Activated T-cell treated with anti-CD3 and anti-CD28 coated beads, Interleukin-2, amount 50 U/mL, for 1 hour (primary cell): ENCODE results near the gene EIF1.
A peak's percentile ranks its signal among the peaks of the same experiment; 100 is the strongest.
"Not testable (repeated sequence)": the region's sequence is repeated elsewhere in the genome, so short reads cannot be mapped to it uniquely, and the experiment has no call there.

ENCODE experiments used
- DNase-seq: peaks from one replicate; pipeline ENCODE4 v3.0.0-alpha.2; 2020

EIF1 gene

DNA sequence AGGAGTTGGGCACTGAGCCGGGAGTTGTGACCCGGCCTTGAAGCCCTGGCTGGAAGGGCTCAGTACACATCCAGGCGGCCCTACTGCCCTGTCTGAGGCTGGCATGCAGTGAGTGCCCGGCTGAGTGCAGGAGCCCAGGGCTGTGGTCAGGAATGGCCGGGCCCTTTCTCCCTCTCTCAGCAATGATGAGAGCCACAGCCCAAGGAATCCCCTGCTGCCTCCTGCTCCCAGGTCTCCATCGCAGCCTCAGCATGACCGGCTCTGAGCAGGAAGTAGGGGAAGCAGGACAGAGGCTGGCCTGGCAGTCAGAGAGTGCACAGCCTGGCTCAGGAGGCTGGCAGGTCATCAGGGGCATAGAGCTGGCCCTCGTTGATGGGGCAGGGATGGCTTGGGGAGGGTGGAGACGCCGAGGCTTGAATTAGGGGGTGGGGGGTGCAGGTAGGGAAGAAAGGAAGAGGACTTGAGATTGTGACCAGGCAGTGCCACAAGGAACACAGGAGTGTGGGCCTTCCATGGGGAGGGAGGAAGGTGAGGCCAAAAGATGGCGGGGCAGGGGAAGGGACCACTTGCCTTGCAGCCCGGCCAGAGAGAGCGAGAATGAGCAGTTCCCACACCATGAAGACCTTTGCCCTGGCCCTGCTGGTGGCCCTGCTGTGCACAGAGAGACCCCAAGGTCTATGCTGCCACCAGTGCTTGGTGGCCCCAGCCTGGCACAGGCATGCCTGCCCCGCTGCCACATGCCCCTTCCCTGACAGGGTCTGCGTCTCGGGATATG is 32.2 kb upstream of the EIF1 start:
- no peak for DNase-seq

DNA sequence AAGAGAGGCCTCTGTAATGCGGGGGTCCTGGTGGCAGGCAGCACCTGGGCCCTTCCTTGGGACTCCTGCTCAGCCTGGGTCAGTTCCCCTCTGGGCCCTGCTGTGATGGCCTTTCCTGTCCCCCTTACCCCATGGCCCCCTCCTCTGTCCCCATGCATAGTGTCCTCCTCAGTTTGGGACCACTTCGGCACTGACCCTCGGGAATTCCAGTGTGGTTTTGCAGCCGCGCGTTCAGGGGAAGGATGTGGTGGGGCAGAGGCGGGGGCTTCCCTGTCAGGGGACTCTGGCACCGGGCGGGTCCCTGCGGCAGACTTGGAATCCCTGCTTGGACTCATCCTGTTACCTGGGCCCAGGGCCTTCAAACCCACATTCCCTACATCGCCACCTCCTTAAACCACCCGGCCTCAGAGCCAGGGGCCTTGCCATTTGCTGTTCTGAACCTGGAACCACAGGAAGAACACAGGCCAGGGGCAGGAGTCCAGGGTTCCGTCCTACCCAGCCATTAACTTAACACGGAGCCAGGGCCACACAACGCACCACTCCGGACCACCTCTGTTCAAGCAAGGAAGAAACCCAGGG is 31.4 kb upstream of the EIF1 start:
- no peak for DNase-seq

DNA sequence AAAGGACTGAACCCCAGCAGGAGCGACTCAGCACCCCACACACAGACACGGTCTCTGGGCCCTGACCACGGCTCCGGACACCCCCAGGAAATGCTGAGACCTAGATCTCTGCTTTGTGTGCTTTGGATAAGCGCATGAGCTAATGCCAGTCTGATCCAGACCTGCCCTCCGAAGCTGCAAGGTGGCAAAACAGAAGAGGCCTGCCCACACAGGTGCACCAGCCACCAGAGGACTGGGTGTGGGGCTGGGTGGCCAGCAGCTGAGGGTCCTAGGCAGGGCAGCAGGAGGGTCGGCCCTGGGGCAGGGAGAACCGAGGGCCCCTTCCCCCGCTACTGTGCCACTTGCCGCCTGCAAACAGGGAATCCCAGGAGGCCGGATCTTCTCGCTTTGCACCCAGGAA is 30.7 kb upstream of the EIF1 start:
- DNase-seq, result no peak

DNA sequence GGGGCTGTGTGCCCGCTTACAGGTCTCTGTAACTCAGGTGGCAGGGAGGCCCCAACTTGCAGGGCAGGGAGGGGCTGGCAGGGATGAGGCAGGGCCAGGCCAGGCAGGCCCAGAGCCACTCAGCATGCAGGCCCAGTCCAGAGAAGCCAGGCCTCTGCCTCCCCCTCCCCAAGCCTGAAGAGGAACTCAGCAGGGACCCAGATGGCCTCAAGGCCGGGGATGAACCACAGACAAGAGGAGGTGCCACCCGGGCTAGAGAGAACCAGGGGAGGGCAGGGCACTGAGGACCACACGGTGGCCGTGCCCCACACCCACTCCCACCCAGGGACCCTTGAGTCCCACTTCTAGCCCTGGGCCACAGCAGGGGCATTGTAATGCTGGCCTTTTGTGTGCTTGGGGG is 29.8 kb upstream of the EIF1 start:
- DNase-seq, result no peak

DNA sequence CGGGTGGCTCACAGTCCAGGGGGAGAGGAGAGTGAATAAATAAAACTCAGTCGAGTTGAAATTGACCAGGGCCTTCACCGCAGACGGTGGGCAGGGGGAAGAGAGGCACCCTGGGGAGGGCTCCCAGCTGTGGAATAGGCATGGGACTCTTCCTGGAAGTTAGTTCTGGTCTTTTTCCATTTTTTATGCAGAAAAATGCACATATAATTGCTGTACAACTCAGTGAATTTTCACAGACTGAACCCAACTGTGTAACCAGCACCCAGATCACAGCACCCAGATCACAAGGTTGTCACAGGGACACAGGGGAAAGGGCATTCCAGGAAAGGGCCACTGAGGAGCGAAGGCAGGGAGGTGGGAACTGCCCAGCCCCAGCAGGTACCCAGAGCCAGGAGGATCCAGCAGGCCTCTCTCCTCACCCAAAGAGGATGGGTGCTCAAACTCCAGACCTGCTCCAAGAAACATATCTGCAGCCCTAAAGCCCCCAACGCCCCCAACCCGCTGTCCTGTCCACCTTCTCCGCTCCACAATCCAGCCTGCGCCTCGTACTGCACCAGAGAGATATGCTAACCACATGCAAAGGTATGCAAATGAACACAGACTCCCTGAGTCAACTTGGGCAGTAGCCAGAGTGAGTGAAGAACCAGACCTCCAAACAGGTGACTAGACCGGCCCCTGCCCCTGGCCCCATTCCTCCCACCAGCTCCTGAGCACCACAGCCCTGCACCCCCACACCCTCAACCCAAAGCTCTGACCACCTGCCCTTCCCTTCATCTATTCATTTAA is 29.1 kb upstream of the EIF1 start:
- DNase-seq, result no peak

DNA sequence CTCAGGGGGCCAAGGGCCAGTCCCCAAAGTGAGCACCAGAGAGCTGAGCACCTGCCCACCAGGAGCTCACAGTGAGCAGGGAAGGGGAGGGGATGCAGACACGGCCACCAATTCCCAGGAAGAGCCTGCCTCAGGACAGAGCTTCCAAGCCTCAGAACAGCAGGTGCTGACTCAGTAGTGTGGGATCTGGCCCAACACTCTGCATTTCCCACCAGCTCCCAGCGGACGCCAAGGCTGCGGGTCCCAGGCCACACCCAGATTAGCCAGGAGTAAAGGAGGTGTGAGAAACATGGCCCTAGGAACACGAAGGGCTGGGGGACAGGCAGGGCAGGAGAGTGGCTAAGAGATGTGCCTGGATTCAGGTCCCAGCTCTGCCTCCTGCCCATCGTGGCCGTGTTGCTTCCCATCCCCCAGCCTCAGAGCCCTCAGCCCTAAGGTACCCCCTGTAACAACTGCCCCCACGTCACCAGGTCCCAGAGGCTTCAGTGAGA is 28.4 kb upstream of the EIF1 start:
- no peak for DNase-seq

DNA sequence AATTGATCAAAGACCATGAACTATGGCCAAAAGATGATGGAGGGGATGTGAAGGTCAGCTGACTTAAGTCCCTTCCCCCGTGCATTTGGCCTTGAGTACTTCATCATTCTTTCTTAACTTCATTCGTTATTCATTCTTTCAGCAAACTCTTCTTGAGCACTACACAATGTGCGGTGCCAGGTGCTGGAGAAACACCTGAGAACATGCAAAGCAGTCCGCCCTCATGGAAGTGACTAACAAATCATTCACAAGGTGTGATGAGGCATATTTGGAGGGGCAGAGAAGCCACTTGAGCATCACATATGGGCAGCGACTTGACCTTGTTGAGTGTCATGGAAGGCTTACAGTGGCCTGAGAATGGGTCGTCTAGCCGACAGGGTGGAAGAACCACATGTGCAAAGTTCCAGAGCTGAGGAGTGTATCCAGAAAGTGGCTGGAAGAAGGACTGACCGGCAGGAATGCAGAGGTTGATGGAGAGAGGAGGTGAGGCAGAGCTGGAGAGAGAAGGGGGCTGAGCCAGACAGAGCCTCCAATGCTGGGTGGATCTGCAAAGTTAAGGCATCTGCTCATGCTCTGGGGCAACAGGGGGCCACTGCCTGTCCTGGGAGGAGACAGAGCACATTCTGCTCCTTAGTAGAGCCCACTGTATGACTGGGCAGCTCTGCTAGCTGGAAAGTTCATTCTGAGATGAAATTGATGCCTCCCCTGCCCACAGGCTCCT is 25.1 kb upstream of the EIF1 start:
- DNase-seq, result no peak

DNA sequence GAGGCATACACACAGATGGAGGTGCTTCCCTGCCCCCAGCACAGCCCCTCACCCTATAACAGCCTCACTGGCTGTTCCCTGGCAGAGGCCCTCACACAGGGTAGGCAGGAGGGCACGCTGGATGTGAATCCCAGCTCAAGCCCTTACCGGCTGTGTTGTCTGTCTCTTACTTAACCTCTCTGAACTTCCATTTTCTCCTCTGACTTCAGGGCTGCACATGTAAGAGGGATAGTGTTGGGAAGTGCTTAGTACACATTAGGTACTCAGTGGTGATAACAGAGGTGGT is 24.6 kb upstream of the EIF1 start:
- no peak for DNase-seq

DNA sequence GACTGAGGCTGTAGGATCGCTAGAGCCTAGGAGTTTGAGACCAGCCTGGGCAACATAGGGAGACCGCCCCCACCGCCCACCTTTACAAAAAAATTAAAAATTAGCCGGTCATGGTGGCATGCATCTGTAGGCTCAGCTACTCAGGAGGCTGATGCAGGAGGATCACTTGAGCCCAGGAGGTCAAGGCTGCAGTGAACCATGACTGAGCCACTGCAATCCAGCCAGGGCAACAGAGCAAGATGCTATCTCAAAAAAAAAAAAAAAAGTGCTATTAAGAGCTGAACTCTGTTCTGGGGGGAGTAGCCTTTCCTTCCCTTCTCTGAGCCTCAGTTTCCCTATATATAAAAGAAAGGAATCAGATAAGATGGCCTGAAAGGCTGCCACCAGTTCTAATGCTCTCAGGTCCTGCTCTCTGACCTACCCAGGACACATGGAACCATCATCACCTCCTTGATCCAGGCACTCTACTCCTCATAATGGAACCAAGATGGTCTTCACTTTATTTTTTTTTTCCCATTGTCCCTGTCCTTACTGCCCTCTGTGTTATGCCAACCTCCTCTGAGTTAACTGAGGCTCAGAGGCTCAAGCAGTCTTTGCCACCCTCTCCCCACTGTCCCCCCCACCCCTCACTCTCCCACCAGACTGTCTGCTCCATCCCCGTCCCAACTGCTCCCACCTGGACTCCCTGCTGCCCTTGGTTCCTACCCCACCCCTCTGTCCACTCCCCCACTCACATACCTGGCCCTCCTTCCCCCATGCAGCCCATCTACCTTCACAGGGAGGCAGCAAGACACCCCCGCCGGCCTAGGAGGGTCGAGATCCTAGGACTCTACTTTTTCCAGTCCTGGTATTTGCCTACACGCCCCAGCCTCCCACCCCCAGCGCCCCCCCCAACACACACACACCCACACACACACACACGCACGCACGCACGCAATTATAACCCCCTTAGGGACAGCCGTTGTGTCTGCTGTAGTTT is 23.8 kb upstream of the EIF1 start:
- DNase-seq, result no peak

DNA sequence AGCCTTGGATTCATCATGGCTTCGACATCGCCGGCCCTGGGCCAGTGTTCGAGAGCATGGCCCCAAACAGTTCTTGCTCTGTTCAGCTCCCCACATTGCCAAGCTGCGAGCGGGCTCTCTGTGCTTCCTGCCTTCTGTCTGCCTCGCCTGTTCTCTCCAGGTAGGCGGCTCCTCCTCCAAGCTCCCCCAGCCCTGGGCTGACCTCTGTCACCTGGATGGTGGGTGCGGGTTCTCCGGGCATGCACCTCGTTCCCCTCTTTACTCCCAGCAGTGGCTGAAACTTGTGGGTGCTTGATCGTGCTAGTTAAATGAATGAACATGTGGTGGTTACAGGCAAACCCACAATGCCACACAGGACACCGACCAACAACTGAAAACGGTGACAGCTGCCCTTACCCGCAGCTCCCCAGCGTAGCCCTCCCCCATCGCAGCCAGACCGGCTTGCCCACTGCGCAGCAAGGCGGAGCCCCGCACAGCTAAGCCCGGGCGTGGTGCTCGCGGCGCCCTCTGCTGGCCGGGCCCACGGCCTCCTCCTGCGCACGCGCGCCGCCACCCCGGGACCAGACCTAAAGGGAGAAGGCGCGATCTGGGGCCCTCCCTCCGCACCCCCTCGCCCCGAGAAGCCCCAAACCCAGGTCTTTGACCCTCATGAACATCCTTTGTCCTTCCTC is 23.0 kb upstream of the EIF1 start:
- DNase-seq, result peak; percentile 94

DNA sequence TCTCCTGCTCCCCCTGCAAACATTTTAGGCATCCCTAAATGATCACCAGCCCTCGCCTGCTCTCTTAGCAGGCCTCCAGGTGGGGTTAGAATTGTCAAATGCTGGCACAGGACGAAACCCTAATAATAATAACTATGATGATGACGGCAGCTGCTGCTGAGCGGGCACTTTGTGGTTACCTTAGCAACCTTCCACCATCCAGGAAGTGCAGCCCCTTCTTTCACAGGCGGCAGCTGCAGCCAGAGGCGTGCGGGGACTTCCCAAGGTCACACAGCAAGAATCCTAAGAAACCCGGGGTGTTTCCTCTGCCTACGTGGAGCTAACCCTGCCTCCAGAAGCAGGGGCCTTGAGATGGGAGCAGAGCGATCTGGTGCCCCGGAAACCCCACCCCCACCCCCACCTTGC is 22.4 kb upstream of the EIF1 start:
- no peak for DNase-seq

DNA sequence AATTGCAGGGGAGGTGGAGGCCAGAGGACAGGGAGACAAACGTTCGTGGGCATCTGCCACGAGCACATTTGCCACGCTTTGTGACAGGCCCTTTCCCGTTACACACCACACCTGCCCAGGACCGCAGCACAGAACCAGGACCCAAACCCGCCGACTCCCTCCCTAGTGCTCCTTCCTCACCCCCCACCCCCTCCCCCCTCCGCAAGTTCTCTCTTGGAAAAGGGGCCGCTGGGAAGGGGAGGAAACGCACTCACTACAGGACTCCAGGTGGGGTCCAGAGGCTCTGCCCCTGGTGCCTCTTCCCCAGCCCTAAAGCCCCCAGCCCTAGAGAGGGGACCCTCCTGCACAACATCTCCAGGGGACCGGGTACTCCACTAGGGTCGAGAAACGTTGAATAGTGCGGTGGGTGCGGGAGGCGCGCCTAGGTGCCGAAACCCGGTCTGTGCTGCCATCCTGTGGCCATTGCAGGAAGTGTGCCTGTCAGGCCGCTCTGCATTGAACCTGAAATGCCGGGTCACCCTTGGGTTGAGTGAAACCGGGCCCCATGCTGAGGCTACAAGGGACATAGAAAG is 21.9 kb upstream of the EIF1 start:
- peak; percentile 91 for DNase-seq

DNA sequence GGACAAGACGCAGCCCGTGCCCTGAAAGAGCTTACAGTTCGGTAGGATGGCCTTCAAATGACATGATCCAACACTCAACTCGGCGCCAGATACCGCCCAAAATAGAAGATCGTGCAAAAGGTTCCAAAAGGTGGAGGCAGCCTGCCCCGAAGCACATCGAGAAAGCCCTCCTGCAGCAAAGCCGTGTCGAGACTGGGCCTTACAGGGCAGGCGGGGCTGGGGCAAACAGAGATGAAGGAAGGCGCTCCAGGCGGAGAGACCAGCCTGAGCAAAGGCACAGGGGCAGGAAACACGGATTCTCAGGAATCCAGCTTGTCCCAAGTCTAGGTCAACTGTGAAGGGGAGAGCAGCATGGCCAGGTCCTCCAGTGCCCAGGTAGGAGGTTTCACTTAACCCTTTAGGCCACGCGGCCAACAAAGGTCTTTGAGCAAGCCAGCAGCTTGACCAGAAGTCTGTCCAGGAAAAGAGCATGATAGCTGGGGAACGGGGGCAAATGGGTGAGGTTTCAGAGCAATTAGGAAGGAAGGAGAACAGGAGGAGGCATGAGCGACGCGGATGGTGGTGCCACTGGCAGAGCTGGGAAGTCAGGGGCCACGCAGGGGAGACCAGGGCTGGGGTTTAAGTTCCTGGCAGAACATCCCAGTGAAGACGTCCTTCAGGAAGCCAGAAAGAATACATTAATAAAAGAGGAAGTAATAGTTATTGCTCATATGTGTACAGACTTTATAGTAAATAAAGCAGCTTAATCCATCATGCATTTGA is 21.2 kb upstream of the EIF1 start:
- no peak for DNase-seq

DNA sequence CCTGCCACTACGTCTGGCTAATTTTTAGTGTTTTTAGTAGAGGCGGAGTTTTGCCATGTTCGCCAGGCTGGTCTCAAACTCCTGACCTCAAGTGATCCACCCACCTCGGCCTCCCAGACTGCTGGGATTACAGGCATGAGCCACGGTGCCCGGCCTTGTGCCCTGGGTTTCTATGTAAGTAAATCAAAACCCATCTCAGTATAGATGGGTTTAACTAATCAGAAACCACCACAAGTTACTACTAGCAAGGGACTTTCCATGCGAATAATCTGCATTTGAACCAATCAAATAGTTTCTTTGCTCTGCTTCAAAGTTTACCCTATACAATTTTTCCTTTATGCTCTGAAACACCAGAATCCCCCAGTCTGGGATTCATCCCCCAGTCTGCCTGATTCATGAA is 16.5 kb upstream of the EIF1 start:
- DNase-seq, result no peak

DNA sequence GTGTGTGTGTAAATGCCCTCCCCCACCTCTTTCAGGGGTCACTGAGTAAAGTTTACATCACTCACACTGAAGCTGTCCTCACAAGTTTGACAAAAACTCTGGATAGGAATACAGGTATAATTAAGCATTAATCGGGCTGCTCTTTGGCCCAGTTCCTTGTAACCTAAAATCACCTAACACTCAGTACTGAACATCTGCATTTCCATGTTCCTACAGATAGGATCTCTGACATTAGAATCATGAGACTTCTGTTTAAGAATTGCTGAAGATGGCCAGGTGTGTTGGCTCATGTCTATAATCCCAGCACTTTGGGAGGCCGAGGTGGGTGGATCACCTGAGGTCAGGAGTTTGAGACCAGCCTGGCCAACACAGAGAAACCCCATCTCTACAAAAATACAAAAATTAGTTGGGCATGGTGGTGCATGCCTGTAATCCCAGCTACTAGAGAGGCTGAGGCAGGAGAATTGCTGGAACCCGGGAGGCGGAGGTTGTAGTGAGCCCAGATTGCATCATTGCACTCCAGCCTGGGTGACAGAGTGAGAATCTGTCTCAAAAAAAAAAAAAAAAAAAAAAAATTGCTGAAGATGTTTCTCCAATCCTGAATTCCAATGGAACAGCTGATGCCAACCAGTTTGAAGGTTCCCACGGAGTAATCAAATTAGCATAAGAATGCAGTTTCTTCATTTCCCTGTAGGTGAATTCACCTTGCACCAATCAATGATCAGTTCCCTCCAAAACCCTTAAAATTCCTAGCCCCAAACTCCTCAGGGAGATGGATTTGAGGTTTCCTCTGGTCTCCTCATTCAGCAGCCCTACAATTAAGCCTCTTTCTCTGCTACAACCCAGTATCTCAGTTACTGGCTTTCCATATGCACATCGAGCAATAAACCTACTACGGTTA is 13.3 kb upstream of the EIF1 start:
- not testable (repeated sequence) for DNase-seq

DNA sequence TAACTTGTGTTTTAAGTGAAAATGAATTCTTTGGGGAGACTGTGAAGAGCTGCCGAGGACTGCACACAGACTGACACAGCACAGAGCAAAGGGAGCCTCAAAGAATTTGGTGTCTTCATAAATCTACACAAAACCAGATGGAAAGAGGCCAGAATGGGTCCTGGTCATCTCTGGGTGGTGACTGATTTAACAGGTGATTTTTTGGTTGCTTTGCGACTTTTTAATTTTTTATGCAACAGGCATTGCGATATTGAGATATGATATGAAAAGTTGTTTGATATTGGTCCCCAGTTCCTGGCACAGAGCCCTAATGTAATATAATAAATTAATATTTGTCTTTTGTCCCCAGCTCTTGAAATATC is 12.6 kb upstream of the EIF1 start:
- DNase-seq, result no peak

DNA sequence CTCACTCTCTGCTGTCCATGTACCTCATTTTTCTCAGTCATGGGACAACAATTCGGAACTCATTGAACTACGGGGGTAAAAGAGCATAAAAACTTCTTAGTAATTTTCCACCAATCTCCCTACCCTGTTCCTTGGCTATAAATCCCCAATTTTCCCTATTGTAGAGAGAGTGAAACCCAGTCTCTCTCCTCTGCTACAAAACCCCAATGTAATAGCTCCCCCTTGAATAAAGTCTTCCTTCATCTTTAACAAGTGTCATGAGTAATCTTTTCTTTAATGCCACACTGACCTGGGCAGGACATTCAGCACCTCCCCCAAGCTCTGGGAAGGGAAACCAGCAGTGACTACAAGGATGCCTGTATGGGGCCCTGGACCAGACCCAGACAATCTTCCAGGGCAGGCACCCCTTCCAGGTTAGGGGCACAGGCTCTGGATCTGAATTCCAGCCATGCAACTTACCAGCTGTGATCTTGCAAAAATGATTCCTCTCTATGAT is 10.2 kb upstream of the EIF1 start:
- no peak for DNase-seq

DNA sequence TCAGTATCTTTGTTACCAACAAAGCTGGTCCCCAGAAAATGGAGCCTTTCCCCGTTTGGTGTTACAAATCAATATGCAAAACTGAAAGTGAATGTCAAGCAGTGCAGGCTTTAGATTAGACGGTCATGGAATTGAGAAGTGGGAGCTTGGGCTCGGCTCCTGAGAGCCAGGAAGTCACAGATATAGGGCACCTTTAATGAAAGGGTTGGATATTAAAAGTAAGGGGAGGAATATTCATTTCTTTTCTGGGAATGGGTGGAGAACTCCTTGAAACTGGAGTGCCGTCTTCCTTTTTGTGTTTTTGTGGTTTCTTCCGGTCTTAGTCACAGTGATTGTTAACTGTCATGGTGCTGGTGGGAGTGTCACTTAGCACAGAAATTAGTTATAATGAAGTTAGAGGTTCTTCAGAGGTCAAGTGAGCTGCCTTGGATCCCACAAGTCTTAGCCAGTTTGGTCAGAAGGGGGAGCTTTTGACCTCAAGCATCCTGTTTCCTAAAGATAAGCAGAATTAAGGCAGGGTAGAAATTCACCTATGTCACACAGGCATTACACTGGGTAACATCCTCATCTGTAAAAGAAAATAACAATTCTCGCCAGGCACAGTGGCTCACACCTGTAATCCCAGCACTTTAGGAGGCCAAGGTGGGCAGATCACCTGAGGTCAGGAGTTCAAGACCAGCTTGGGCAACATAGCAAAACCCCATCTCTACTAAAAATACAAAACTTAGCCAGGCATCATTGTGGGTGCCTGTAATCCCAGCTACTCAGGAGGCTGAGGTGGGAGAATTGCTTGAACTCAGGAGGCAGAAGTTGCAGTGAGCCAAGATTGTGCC is 9.6 kb upstream of the EIF1 start:
- no peak for DNase-seq
